Subcutaneous preadipocyte (primary cell): Measurements from ENCODE around the gene PSD2. TPM values are rescaled to one million over a fixed set of nuclear protein-coding genes. Genes with fewer than 3 reads are reported as not detected.

Experiments
- small RNA-seq: library from RNA; depleted of rRNA; stranded (forward); fragments of <200 nt; gene quantifications from one replicate; pipeline ENCODE3, GENCODE V24; 2012
- total RNA-seq: library from RNA; depleted of rRNA; stranded (reverse); fragments of >200 nt; gene quantifications from 2 replicates; pipeline ENCODE4 v1.2.3, GENCODE V29; 2012

PSD2 gene
- under 0.01 TPM in 2 replicates for total RNA-seq

DNA sequence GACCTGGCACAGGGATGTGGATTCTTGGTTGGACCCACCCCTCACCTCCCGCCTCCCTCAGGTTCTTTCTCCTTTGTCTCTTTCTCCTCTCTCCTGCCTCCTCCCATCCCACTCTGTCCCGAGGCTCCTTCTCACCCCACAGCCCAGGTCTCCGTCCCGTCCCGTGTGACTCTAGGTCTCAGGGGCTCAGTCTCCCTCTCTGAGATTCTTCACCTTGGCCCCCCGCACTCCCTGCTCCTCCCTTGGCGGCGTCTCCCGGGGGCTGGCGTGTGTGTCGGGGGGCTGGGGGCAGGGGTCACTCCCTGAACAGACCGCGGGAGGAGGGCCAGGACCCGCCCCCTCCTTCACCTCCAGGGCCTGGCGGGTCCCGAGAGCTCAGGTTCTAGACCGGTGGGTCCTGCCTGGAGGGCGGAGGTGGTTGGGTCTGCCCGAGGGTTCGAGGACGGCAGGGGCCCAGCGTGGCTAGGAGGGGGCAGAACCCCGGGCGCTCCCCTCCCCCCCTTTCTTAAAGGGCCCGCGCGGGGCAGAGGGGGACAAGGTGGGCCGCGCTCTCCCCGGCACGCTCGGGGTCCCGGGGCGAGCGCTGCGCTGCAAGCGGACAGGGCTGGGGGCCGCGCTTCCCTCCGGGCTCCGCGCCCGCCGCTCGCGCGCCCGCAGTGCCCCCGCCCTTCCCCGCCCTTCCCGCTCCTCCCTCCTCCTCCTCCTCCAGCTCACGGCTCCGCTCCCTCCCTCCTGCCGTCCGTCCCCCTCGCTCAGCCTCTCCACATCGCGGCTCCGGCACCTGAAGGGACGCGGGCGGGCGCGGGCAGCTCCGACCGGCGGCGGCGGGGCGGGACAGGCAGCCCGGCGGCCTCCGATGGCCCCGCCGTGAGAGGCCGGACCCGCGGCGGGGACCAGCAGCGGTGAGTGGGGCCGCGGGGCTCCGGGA lies at the start of gene PSD2:
Gene PSD2, plus strand, starts transcription at position 735 of the 928 bp plus-strand sequence. CDS start 13,633 bp downstream, outside the sequence.

Small RNA genes lying within 50 kb of the gene (small RNA-seq; reads per million reads assigned to genes)
- not detected for gene AC008667.4

Other genes starting within 250 kb of the PSD2 start
- gene UBE2D2, start 234.5 kb upstream of the PSD2 start, total RNA-seq: 44.6 and 50.7 TPM in 2 replicates
- gene CXXC5, start 147.5 kb upstream of the PSD2 start, total RNA-seq: 98.5 and 111 TPM in 2 replicates
- 1.1 and 2.0 TPM in 2 replicates for gene NRG2, start 247.5 kb downstream of the PSD2 start, total RNA-seq